DOHH2 (cell line): Measurements from ENCODE around the gene SLC6A13.

Experiments
- EZH2phosphoT487 ChIP-seq: fragments of 200-600 bp; sonication (generic); IDR thresholded peaks from 2 replicates; pipeline ENCODE4 v1.6.1; 2017; ENCODE audit warnings: borderline replicate concordance, mild to moderate bottlenecking, antibody characterized with exemption, low read length, moderate library complexity, mixed read lengths
- TF ChIP-seq, protein P1 (sequence below): fragments of 200-600 bp; sonication (generic); IDR thresholded peaks from one replicate; pipeline ENCODE4 v1.5.1; 2014; ENCODE audit warnings: antibody characterized with exemption, mild to moderate bottlenecking, low read depth, low read length; ENCODE audit not compliant: poor library complexity, severe bottlenecking

DNA sequence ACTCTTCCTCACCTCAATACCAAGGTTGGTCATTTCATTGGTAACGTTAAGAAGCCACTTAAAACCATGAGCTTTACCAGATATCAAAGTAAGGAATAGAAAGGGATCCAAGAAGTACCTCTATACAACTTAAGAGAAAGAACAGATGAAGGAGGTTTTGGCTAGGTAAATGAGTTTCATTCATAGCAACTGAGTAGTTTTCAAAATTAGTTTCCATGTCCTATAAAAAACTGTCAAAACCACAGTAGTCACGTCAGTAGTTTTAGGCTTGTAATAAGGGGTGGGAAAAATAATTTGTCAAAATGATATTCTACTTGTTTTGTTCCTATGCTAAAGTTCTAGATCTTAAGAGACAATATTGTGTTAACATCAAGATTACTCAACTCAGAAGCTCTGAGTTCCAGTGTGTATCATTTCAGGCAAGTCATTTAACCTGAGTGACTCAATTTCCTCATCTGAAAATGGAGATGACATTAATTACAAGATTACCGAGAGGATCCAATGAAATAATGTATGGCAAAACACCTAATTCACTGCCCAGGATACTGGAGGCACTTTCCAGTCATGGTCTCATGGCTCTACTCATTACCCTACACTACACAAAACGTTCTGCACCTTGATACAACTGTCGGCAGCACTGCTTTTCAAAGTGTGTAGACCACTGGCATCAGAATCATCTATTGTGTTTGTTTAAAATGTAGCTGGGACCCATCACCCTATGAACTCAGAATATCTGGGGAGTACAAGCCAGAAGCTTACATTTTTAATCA, 24.1 kb upstream of the SLC6A13 start:
- TF ChIP-seq, protein P1, sequence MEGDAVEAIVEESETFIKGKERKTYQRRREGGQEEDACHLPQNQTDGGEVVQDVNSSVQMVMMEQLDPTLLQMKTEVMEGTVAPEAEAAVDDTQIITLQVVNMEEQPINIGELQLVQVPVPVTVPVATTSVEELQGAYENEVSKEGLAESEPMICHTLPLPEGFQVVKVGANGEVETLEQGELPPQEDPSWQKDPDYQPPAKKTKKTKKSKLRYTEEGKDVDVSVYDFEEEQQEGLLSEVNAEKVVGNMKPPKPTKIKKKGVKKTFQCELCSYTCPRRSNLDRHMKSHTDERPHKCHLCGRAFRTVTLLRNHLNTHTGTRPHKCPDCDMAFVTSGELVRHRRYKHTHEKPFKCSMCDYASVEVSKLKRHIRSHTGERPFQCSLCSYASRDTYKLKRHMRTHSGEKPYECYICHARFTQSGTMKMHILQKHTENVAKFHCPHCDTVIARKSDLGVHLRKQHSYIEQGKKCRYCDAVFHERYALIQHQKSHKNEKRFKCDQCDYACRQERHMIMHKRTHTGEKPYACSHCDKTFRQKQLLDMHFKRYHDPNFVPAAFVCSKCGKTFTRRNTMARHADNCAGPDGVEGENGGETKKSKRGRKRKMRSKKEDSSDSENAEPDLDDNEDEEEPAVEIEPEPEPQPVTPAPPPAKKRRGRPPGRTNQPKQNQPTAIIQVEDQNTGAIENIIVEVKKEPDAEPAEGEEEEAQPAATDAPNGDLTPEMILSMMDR: no peak
- no peak for TF ChIP-seq EZH2phosphoT487
